NK-92 (cell line): Measurements from ENCODE around the gene LYPD1.
"Not testable (repeated sequence)": the region's sequence is repeated elsewhere in the genome, so short reads cannot be mapped to it uniquely, and the experiment has no call there.

Experiments
- DNase-seq: peaks from one replicate; lab custom pipeline; 2025; ENCODE audit not compliant: unreplicated experiment; lab: John Stamatoyannopoulos, UW

LYPD1 gene

GRCh38 chr2:132669908-132670495 is at the start of gene LYPD1:
Gene LYPD1, minus strand, starts transcription at chr2:132670205. Its CDS starts 273 bp downstream, at chr2:132669932.
- DNase-seq: no peak

GRCh38 chr2:132719480-132719879 is 49.5 kb upstream of the LYPD1 start:
- no peak for DNase-seq

GRCh38 chr2:132716954-132717353 is 46.9 kb upstream of the LYPD1 start:
- DNase-seq: no peak

GRCh38 chr2:132715386-132716351 is 45.7 kb upstream of the LYPD1 start:
- no peak for DNase-seq

- no peak for DNase-seq
Observed at GRCh38 chr2:132703396-132703795, 33.4 kb upstream of the LYPD1 start.

GRCh38 chr2:132701810-132702209 is 31.8 kb upstream of the LYPD1 start:
- no peak for DNase-seq

- not testable (repeated sequence) for DNase-seq
Observed at GRCh38 chr2:132699802-132700201, 29.8 kb upstream of the LYPD1 start.

GRCh38 chr2:132698347-132698746 is 28.3 kb upstream of the LYPD1 start:
- DNase-seq: not testable (repeated sequence)

- DNase-seq: no peak
Observed at GRCh38 chr2:132697556-132698205, 27.7 kb upstream of the LYPD1 start.

GRCh38 chr2:132692816-132693215 is 22.8 kb upstream of the LYPD1 start:
- no peak for DNase-seq

- DNase-seq: no peak
Observed at GRCh38 chr2:132691556-132691955, 21.6 kb upstream of the LYPD1 start.

GRCh38 chr2:132690664-132691303 is 20.8 kb upstream of the LYPD1 start:
- DNase-seq: no peak

GRCh38 chr2:132681766-132682165 is 11.8 kb upstream of the LYPD1 start:
- no peak for DNase-seq

- no peak for DNase-seq
Observed at GRCh38 chr2:132680544-132680943, 10.5 kb upstream of the LYPD1 start.

GRCh38 chr2:132678483-132678882 is 8.5 kb upstream of the LYPD1 start:
- no peak for DNase-seq

GRCh38 chr2:132677661-132678060 is 7.7 kb upstream of the LYPD1 start:
- DNase-seq: no peak

- no peak for DNase-seq
Observed at GRCh38 chr2:132676999-132677398, 7.0 kb upstream of the LYPD1 start.

- no peak for DNase-seq
Observed at GRCh38 chr2:132671151-132671835, 1.3 kb upstream of the LYPD1 start.

- no peak for DNase-seq
Observed at GRCh38 chr2:132670496-132671150, 618 bp upstream of the LYPD1 start.
